Measurements from ENCODE around the gene WDR31.

DNA sequence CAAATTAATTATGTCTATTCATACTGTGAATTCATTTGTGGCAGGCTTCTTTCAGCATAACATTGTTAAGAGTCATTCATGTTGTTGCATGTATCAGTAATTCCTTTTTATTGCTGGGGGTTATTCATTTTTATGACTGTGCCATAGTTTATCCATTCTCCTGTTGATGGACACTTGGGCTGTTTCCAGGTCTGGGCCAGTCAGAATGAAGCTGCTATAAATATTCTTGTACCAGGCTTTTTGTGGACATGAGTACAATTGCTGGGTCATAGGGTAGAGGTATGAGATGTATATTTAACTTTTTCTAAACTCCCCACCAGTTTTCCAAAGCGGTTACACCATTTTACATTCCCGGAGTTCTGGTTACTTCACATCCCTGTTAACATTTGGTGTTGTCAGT lies 51.0 kb downstream of the WDR31 start:
- TF ChIP-seq CTCF (conservative IDR thresholded peaks at IDR 0.05) (no peak), EZH2 (IDR thresholded peaks at IDR 0.05; ENCODE audit: low read depth) (no peak)

Data from PC-9 (cell line).